HEK293T (cell line): Measurements from ENCODE around the gene ATAD2B.

Experiments used
- ARNT ChIP-seq: fragments of 450-650 bp; IDR thresholded peaks from 2 replicates; pipeline ENCODE4 v1.6.1; 2017; ENCODE audit warnings: mild to moderate bottlenecking
- CTBP1 ChIP-seq: fragments of 450-650 bp; IDR thresholded peaks from 2 replicates; pipeline ENCODE4 v1.6.1; 2016; ENCODE audit warnings: borderline replicate concordance
- ELF4 ChIP-seq: fragments of 450-650 bp; IDR thresholded peaks from 2 replicates; pipeline ENCODE4 v1.6.1; 2017; ENCODE audit warnings: antibody characterized with exemption
- FOXK2 ChIP-seq: fragments of 450-650 bp; IDR thresholded peaks from 2 replicates; pipeline ENCODE4 v1.6.1; 2016; ENCODE audit warnings: mild to moderate bottlenecking
- FOXM1 ChIP-seq: fragments of 450-650 bp; IDR thresholded peaks from 2 replicates; pipeline ENCODE4 v1.6.1; 2017; ENCODE audit warnings: mild to moderate bottlenecking, borderline replicate concordance
- PKNOX1 ChIP-seq: fragments of 450-650 bp; IDR thresholded peaks from 2 replicates; pipeline ENCODE4 v1.6.1; 2016
- SP1 ChIP-seq: fragments of 450-650 bp; IDR thresholded peaks from 2 replicates; pipeline ENCODE4 v1.6.1; 2017

GRCh38 chr2:23918837-23919489 lies 8.0 kb downstream of the ATAD2B start:
- TF ChIP-seq ELF4 (no peak), SP1 (no peak), FOXM1 (no peak), PKNOX1 (no peak), CTBP1 (no peak), ARNT (no peak), FOXK2 (no peak)
